ENCODE measurements around the gene TBC1D16. TPM values are rescaled to one million over a fixed set of nuclear protein-coding genes. Genes with fewer than 3 reads are reported as not detected.

TBC1D16 gene
- total RNA-seq, 1 experiment from 2014 or later: 26.6 TPM

DNA sequence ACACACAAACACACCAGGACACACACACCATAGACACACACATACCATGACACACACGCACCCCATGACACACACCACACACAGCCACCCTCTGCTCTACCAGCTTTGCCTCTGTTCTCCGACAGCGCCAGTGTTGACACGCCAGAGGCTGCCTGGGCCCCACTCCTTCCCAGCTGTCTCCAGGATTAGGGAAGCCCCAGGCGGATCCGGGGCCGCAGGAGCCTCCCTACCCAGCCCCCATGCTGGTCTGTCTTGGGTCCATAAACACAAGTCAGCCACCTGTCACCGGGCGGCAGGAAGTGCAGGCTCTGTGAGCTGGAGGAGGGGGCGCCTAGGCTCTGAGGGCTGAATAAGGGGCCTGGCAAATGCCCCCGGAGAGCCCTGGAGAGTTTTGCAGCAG lies 10.5 kb downstream of the TBC1D16 start:
- DNase-seq (ENCODE audit: low spot score): no peak

DNA sequence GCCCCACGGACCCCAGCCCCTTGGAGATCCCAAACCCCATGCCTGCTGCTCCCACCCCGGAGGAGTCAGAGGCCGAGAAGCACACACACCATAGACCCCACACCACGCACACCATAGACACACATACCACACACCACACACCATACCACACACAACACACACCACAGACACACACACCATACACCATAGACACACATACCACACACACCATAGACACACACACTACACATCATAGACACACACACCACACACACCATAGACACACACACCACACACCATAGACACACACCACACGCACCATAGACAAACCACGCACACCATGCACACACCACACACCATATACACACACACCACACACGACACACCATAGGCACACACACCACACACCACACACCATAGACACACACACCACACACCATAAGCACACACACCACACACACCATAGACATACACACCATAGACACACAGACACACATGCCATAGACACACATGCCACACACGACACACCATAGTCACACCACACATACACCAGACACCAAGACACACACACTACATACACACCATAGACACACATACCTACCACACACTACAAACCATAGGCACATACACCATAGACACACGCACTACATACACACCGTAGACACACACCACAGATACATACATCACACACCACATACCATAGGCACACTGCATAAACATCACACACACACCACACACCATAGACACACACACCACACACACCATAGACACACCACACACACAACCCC lies 11.3 kb downstream of the TBC1D16 start:
- no peak for DNase-seq (ENCODE audit: low spot score)

DNA sequence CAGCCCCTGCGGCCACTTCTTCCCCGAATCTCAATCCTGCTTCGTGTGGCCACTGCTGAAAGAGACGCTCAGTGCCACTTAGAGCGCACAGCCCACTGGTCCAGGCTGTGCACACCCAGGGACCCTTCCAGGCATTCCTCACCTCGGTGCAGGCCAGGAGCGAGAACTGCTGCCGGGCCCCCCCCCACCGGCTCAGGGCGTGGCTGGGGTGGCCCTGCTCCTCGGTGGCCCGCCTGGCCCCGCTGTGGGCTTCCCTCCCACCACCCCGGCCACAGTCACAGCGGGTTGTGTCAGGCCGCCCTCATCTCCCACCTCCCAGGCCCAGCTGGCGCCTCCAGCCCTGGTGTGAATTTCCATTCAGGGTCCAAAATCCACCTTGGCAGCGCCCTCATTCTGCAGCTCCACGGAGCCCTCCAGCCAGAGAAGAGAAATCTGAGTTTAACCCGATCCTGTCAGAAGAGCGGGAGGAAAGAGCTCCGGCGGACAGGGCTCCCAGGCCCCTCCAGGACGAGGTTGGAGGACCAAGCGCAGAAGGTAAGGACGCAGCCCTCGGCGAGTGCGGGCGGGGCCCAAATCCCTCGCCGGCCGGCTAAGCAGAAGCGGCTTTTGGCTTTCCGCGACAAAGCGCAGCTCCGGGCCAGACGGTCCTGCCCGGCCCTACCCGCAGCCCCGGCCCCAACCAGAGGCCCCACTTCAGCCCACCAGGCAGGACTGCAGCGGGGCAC lies 12.0 kb downstream of the TBC1D16 start:
- DNase-seq (ENCODE audit: low spot score): no peak

DNA sequence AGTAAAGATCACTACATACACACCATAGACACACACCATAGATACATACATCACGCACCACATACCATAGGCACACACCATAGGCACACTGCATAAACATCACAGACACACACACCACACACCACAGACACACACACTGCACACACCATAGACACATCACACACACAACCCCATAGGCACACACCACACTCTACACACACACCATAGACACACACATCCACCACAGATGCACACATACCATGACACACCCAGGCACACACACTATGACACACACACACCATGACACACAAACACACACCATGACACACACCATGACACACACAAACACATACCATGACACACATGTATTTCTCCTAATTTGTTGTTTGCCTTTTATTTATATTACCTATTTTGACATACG lies 14.1 kb downstream of the TBC1D16 start:
- no peak for DNase-seq (ENCODE audit: low spot score)

DNA sequence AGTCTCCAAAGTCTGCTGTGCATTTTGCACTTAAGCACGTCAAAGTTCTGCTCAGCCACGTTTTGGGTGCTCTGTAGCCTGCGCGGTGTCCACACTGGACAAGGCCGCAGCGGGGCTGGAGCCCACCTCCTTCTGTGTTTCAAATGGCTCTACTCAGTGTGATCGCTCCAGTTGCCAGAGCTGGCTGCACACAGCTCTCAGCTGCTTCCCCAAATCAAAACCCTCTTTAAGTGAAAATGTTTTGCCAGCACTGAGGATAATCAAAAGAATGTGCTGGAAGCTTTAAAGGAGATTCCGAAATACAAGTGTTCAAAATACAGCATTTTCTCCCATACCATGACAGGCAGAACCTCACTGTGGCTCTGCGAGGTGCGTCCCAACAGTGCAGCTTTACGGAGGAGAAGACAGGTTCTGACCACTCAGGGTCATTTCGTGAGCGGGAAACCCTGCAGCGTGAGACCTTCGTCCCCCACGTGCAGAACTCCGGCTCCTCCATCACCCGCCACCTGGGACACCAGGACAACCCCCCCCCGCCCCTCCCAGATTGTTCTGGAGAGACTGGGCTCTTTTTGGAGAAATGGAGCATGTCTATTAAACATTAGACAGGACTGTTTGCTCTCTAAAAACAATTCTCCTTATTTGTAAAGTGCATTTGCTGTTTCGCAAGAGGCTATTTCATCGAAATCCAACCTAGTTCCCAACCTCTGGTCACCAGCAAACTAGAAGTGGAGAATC lies 16.6 kb downstream of the TBC1D16 start:
- DNase-seq (ENCODE audit: low spot score): no peak

DNA sequence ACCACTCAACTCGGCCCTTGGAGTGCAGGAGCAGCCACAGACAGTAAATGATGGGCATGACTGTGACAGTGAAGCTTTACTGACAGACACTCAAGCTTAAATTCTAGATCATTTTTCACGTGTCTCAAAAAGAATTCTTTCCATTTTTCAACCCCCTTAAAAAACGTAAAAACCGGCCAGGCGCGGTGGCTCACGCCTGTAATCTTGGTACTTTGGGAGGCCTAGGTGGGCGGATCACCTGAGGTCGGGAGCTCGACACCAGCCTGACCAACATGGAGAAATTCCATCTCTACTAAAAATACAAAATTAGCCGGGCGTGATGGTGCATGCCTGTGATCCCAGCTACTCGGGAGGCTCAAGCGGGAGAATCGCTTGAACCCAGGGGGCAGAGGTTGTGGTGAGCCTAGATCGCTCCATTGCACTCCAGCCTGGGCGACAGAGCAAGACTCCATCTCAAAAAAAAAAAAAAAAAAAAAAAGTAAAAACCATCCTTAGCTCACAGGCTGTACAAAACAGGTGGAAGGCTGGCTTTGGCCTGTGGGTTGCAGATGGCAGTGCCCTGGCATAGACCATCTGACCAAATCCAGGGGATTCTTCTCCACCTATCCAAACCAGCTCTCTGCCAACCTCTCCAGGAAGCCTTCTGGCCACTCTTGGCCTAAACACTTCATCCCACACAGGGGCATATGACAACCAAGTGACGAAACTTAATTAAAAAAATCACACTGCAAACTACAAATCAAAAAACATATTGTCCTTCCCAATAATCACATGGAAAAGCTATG lies 18.3 kb downstream of the TBC1D16 start:
- no peak for DNase-seq (ENCODE audit: low spot score)

DNA sequence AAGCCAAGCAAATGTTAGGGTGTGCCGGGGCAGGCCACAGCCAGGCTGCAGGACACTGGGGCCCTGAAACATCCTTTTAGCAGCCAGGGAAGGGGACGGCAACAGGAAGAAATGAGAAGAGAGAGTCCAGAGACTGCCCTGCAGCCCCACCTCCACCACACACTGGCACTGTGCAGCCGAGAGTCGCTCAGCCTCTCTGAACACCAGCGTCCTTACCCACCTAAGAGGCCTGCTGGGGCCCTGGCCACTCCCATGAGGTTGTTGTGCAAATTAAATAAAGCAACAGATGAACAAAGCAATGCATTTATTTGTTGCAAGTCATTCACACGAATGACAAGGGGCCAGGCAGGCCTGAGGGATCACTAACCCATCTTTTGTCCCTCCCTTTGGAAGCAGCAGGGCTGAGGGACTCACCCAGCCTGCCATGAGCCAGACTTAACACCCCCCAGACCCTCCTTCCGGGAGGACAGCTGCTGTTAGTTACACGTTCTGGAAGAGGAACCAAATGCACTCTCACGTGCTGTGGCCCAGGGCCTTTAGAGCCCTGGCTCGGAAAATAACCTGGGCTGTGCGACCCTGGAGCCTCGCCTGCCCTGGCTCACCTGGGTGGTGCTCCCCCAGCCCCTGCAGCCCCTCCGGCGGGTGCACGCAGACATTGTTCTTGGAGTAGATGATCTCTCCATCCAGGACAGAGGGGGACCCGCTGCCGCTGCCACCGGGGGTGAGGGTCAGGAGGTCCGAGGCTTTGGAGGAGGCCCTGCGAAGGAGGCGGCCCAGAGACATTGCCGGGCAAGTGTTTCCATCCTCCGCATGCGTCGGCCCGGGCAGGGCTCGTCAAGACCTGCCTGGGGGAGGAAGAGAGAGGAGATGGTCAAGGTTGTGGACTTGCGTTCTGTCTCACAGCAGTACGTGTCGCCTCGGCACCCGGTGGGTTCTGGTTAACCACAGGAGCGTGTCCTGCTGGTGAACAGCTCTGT lies 22.6 kb downstream of the TBC1D16 start:
- DNase-seq (ENCODE audit: low spot score): no peak

DNA sequence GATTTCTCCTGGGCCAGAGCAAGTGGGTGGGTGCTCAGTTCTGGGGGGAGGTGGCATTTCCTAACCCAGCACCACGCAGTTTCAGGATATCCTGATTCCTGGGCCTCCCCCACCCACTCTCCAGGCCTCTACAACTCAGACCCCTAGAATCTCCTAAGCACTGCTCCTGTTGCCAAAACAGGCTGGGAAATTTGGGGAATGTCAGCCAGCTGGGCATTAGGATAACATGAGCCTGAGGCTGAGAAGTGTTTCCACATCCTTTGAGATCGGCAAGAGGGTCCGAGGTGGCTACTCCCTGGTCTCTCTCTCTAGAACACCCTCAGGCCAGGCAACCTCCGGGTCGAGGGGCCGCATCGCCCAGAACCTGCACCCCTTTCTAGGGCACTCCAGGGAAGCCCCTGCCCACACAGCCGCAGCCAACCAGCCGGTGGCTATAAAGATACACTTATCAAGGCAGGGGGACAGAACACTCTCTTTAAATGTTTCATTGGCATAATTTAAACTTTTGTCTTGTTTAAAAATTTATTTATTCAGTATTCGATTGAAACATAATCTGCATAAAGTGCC lies 23.6 kb downstream of the TBC1D16 start:
- no peak for DNase-seq (ENCODE audit: low spot score)

DNA sequence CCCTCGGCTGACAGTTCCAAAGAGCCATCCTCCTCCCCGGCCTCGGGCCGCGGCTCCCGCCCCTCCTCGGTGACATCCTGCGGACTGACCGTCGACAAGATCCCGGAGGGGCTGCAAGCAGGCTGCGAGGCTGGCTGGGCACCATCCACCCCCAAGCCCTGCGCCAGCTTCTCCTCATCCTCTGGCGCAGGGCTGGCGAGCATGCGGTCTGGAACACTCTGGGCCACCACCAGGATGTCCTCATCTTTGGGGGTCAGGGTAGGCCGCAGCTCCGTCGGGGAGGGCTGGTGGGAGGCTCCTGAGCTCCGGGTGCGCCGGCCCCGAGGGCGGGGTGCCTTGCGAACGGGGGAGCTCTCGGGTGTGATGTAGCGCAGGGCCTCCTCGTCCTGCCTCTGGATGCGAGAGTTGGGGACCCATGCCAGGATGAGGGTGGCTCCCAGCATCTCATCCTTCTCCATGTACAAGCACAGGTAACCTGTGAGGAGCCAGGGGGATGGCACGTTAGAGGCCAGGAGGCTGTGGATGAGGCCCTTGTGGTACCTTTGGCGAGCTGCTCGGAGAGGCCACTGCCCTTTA lies 25.3 kb downstream of the TBC1D16 start:
- no peak for DNase-seq (ENCODE audit: low spot score)

DNA sequence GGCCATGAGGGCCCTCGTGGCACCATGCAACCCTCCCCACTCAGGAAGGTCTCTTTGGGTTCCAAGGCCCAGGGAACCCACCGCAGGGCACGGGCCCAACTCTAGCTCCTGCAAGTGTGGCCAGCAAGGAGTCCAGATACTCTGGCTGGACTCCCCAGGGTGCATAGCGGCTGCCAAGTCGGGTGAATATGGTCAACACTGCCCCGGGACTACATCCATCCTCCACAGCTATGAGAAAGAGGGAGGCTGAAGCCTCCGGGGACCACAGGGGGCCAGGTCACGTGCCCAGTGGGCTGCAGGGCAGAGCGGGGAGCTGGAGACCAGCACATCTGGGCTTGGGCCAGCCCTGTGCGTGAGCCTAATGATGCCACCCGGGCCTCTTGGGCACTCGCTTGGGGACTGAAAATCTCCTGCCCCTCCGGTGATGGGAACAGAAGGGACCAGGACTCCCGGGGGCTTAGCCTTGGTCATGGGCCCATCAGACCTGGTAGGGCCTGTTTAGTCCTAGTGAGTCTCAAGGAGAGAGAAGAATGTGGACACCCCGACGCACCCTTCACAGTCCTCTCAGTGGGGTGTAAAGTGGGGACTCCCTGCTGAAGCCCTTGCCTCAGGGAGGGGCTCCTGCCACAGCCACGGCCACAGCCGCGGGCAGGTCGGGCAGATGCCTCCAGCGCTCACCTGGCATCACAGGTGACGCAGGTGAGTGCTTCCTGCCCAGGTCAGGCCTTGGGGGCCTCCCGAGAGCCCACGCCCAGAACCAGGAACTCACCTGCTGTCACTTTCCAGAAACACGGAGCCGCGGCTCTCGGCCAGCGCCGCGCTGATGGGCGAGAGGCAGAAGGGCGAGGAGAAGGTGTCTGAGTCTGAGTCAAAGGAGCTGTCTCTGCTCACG lies 26.0 kb downstream of the TBC1D16 start:
- DNase-seq (ENCODE audit: low spot score): no peak

DNA sequence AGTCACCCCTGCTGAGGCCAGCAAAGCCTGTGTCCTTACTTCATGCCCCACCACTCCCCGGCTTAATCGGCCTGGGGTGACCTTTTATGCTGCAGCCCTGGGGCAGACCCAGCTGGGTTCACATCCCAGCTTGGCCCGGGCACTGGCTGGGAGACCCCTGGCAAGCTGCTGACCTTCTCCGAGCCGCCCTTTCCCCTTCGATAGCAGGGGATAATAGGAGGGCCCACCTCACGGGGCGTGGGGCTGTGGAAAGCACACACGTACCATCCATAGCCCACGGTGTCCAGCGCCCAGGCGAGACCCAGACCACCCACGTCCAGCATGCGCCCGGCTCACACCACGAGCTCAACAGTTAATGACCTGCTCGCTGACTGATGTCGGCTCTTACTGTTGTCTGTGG lies 26.8 kb downstream of the TBC1D16 start:
- no peak for DNase-seq (ENCODE audit: low spot score)

DNA sequence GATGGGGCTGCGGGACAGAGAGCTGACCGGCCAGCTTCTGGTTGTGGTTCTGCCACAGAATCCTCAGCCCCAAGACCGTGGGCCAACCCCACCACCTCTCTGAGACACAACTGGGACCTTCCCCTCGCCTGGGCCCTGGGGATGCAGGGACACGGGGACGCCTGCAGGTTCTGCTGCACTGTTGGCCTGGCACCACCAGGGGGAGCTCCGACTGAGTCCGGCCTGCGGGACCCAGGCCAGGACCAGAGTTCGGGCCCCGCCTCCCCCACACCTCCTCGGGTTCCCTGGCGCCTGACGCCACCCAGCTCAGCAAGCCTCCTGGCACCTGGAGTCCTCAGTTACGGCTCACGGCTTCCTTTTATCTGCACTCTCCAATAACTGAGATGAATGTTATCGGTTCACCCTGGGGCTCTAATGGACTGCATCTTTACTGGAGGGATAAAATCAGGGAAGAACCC lies 27.3 kb downstream of the TBC1D16 start:
- DNase-seq (ENCODE audit: low spot score): peak; percentile 66

DNA sequence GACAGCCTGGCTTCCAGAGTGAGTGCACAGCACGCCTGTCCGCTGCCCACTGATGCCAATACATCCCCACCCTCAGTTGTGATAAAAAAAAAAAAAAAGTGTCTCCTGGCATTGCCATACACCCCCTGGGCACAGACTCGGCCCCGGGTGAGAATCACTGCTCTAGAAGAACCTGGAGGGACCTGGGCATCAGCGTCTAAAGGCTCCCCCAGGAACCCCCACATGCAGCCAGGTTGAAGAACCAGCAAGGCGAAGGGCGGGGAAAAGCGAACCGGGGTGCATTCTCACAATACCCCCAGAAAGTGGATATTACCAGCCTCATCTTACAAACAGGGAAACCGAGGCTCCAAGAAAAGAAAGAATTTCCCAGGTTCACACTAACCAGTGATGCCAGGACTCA lies 27.7 kb downstream of the TBC1D16 start:
- no peak for DNase-seq (ENCODE audit: low spot score)

DNA sequence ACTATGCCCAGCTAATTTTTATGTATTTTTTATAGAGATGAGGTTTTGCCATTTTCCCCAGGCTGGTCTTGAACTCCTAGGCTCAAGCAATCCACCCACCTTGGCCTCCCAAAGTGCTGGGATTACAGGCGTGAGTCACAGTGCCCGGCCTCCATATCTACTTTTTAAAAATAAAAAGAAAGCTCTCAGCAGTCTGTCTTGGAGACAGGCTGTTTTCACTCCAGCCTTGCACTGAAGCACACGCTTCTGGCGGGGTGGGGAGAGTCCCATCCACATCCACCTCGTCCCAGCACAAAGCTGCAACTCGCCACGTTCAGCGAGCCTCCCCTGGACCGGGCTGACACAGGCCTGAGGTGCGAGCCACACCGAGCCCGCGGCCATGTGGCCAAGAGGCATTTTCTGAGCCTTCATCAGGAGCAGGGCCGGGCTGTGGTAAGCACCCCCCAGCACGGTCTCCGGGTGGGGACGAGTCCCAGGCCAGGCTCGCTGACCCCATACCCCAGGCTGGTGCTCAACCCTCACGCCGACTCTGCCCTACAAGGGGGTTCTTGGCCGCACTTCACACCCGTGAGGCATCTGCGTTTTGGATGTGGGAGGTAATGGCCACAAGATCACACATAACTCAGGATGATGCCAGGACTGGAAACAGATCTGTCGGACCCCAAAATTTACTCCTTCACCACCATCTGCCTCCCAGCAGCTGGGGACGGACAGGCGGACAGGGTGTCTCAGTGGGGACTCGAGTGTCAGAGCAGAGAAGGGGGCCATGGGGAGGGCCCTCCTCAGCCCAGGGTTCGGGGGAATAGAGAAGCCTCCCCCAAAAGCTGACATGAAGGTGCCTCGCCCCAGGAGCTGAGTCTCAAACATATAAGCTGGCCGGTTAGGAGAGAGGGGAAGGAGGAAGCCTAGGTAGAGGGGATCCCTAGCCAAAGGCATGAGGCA lies 28.6 kb downstream of the TBC1D16 start:
- DNase-seq (ENCODE audit: low spot score): no peak

DNA sequence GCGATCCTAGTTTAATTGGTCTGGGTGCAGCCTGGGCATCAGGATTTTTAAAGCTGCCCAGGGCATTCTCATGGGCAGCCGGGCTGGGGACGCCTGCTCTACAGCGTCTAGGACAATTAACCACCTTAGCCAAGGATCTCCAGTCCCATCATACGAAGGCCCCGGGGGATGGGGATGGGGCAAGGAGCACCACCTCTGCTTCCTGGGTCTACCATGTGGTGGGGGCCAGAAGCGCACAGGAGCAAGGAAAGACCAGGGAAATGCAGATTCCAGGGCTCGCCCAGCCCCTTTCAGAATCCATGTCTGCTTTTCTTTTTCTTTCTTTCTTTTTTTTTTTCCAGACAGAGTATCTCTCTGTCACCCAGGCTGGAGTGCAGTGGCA lies 29.3 kb downstream of the TBC1D16 start:
- no peak for DNase-seq (ENCODE audit: low spot score)

DNA sequence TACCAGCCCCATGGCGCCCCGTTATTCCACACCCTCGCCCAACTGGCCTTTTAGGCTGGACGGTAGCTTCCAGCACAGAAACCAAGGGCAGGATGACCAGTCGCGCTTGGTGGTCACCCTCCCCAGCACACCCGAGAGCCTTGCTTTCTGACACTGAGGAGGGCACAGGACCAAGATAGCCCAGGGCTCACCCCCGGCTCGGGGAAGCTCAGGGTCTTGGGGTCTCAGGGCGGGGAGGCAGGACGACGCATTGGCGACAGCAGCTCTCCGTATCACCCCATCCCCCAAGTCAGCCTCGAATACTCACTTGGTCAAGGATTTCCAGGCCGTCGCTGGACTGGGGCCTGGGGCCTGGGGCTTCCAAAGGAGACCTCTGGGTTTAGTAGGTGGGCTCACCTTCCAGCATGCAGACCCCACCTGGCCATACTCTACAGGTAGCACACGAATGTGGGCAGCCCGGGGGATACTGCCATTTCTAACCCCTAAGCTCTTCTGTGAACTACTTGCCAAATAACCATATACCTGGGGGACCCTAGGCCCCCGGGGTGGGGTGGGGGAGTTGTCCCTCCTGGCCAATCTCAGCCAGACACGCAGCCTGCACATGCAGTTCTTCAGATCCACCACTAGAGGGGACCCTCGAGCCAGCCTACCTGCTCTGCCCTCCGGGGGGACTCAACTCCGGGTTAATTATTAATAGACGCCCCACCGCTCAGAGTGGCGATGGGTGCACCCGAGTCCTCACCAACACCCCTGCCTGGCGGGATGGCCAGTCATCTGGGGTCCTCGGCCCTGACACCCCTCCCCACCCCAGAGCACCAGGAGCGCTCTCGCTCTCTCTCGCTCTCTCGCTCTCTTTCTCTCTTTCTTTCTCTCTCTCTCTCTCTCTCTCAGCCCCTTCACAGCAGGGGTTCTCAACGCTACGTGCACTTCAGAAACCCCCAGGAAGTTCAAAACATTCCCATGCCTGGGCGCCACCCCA lies 30.0 kb downstream of the TBC1D16 start:
- no peak for DNase-seq (ENCODE audit: low spot score)

DNA sequence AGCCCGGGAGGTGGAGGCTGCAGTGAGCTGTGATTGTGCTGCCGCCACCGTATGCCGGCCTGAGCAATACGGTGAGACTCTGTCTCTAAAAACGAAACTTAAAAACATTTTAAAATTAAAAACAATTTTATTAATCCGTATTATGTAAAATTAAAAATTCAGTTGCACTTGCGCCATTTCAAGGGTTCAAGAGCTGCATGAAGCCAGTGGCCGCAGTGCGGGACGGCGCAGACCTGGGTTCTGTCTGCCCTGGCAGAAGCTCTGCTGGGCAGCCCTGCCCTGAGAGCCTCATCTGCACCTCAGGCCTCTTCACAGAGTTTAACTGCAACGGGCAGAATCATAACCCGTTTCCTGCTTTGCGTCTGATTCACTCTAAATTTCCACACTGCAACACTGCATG lies 31.7 kb downstream of the TBC1D16 start:
- no peak for DNase-seq (ENCODE audit: low spot score)
